ENCODE data around the gene ROMO1. TPM values are rescaled to one million over a fixed set of nuclear protein-coding genes. Genes with fewer than 3 reads are reported as not detected.

Gene ROMO1
- total RNA-seq, 4 donors from 2014 or later = 69.3 to 492 (median 171) TPM

DNA sequence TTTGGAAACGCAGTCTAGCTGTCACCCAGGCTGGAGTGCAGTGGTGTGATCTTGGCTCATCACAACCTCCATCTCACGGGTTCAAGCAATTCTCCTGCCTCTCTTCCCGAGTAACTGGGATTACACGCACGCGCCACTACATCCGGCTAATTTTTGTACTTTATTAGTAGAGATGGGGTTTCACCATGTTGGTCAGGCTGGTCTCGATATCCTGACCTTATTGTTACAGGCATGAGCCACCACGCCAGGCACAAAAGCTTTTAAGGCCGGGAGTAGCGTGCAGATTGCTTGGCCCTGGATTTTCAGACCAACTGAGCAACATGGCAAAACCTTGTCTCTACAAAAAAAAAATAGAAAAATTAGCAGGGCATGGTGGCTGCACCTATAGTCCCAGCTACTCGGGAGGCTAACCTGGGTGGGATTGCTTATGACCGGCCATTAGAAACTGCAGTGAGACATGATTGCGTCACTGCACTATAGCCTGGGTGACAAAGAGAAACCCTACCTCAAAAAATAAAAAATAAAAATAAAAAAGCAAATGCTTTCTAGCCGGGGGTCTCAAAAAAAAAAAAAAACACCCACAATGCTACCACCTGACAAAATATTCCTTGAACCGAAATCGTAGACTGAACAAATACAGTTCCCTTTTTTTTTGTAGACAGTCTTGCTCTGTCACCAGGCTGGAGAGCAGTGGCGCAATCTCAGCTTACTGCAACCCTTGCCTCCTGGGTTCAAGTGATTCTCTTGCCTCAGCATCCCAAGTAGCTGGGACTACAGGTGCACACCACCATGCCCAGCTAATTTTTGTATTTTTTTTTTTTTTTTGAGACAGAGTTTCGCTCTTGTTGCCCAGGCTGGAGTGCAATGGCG lies 27.9 kb downstream of the ROMO1 start:
- Histone ChIP-seq H3K36me3 (no peaks in the 10 kb centered on the region), H3K9me3 (no peaks in the 10 kb centered on the region), H3K27me3 (no peaks in the 10 kb centered on the region), H3K27ac (no peak overlapping the region), H3K4me3 (no peak overlapping the region), H3K4me1 (peaks cover 0 to 4% of the 10 kb centered on the region in 2 donors)
- intact Hi-C loops (cut with DNase I; ENCODE audit: low total_unique reads) = no loop called here
- no peak for TF ChIP-seq POLR2A (IDR thresholded peaks at IDR 0.05)
- TF ChIP-seq, protein P1, sequence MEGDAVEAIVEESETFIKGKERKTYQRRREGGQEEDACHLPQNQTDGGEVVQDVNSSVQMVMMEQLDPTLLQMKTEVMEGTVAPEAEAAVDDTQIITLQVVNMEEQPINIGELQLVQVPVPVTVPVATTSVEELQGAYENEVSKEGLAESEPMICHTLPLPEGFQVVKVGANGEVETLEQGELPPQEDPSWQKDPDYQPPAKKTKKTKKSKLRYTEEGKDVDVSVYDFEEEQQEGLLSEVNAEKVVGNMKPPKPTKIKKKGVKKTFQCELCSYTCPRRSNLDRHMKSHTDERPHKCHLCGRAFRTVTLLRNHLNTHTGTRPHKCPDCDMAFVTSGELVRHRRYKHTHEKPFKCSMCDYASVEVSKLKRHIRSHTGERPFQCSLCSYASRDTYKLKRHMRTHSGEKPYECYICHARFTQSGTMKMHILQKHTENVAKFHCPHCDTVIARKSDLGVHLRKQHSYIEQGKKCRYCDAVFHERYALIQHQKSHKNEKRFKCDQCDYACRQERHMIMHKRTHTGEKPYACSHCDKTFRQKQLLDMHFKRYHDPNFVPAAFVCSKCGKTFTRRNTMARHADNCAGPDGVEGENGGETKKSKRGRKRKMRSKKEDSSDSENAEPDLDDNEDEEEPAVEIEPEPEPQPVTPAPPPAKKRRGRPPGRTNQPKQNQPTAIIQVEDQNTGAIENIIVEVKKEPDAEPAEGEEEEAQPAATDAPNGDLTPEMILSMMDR (IDR thresholded peaks at IDR 0.05) = no peak
- DNase-seq = no peak

GRCh38 chr20:35729283-35729807 lies 30.1 kb downstream of the ROMO1 start:
- no peak overlapping the region for H3K4me3 ChIP-seq
- intact Hi-C loops (cut with DNase I; ENCODE audit: low total_unique reads) = no loop called here
- no peak for TF ChIP-seq POLR2A (IDR thresholded peaks at IDR 0.05)
- H3K9me3 ChIP-seq = no peaks in the 10 kb centered on the region
- peaks cover 0 to 4% of the 10 kb centered on the region in 2 donors for H3K4me1 ChIP-seq
- H3K27ac ChIP-seq = no peak overlapping the region
- no peak for DNase-seq
- H3K36me3 ChIP-seq = no peaks in the 10 kb centered on the region
- no peaks in the 10 kb centered on the region for H3K27me3 ChIP-seq

- TF ChIP-seq POLR2A (IDR thresholded peaks at IDR 0.05) = no peak
- TF ChIP-seq, protein P1 (IDR thresholded peaks at IDR 0.05) = no peak
- DNase-seq = no peak
- Histone ChIP-seq H3K27ac (no peak overlapping the region), H3K4me1 (peaks cover 0 to 4% of the 10 kb centered on the region in 2 donors), H3K9me3 (no peaks in the 10 kb centered on the region), H3K36me3 (no peaks in the 10 kb centered on the region), H3K27me3 (no peaks in the 10 kb centered on the region), H3K4me3 (no peak overlapping the region)
- intact Hi-C loops (cut with DNase I; ENCODE audit: low total_unique reads) = no loop called here
These were observed 30.8 kb downstream of the ROMO1 start for GRCh38 chr20:35729836-35730582.

- no peak overlapping the region for H3K27ac ChIP-seq
- no peaks in the 10 kb centered on the region for H3K36me3 ChIP-seq
- TF ChIP-seq, protein P1 (IDR thresholded peaks at IDR 0.05) = no peak
- TF ChIP-seq POLR2A (IDR thresholded peaks at IDR 0.05) = no peak
- H3K4me1 ChIP-seq = peaks cover 0 to 4% of the 10 kb centered on the region in 2 donors
- no peak for DNase-seq
- no peak overlapping the region for H3K4me3 ChIP-seq
- H3K9me3 ChIP-seq = no peaks in the 10 kb centered on the region
- intact Hi-C loops (cut with DNase I; ENCODE audit: low total_unique reads) = no loop called here
- no peaks in the 10 kb centered on the region for H3K27me3 ChIP-seq
These were observed 31.6 kb downstream of the ROMO1 start for GRCh38 chr20:35730583-35731468.

- Histone ChIP-seq H3K36me3 (no peaks in the 10 kb centered on the region), H3K27me3 (no peaks in the 10 kb centered on the region), H3K4me1 (peaks cover 0 to 4% of the 10 kb centered on the region in 2 donors), H3K9me3 (no peaks in the 10 kb centered on the region), H3K4me3 (no peak overlapping the region), H3K27ac (no peak overlapping the region)
- DNase-seq = no peak
- TF ChIP-seq, protein P1 (IDR thresholded peaks at IDR 0.05) = no peak
- no peak for TF ChIP-seq POLR2A (IDR thresholded peaks at IDR 0.05)
- intact Hi-C loops (cut with DNase I; ENCODE audit: low total_unique reads) = no loop called here
These were observed 32.2 kb downstream of the ROMO1 start for GRCh38 chr20:35731469-35731788.
